Tibial nerve (tissue), 3 donors: ENCODE measurements around the gene ANKFN1.

Source experiments
- CTCF ChIP-seq, 5 experiments: fragments of 200-600 bp in 3 of 5; fragments of 450-650 bp in 2 of 5; sonication (generic) in 3 of 5; IDR thresholded peaks; one replicate each; pipeline ENCODE4 v1.5.1; 2016 to 2019; ENCODE audit warnings: antibody characterized with exemption in 5 of 5, mild to moderate bottlenecking in 3 of 5, moderate library complexity in 2 of 5
- POLR2A ChIP-seq, 2 donors: fragments of 450-650 bp; IDR thresholded peaks; one replicate each; pipeline ENCODE4 v1.6.1; 2017; ENCODE audit warnings: antibody characterized with exemption in 2 of 2, mild to moderate bottlenecking in 2 of 2, moderate library complexity in 2 of 2

GRCh38 chr17:56149266-56150036, 3.8 kb upstream of the ANKFN1 start:
- TF ChIP-seq POLR2A (IDR thresholded peaks at IDR 0.05) (no peak), CTCF (IDR thresholded peaks at IDR 0.05) (no peak)
